Right lobe of liver (tissue), 4 donors: Measurements from ENCODE around the gene PSMB7.

Experiments
- POLR2A ChIP-seq: fragments of 450-650 bp; IDR thresholded peaks from one replicate; pipeline ENCODE4 v1.6.1; 2017; ENCODE audit warnings: antibody characterized with exemption, mild to moderate bottlenecking
- TF ChIP-seq, protein P1 (sequence below), 4 donors: fragments of 200-600 bp in 3 of 4; fragments of 450-650 bp in 1 of 4; IDR thresholded peaks; one replicate each; pipeline versions ENCODE4 v1.5.1 to v1.8.0; 2016 to 2022; ENCODE audit warnings: antibody characterized with exemption in 4 of 4, mild to moderate bottlenecking in 2 of 4
- donor health status: DM: no; HTN: no; CAD: no.
- donor health status: DM: no; HTN: no; CAD: no.
- donor health status: DM: no; HTN: yes; CAD: no.

- TF ChIP-seq, protein P1, sequence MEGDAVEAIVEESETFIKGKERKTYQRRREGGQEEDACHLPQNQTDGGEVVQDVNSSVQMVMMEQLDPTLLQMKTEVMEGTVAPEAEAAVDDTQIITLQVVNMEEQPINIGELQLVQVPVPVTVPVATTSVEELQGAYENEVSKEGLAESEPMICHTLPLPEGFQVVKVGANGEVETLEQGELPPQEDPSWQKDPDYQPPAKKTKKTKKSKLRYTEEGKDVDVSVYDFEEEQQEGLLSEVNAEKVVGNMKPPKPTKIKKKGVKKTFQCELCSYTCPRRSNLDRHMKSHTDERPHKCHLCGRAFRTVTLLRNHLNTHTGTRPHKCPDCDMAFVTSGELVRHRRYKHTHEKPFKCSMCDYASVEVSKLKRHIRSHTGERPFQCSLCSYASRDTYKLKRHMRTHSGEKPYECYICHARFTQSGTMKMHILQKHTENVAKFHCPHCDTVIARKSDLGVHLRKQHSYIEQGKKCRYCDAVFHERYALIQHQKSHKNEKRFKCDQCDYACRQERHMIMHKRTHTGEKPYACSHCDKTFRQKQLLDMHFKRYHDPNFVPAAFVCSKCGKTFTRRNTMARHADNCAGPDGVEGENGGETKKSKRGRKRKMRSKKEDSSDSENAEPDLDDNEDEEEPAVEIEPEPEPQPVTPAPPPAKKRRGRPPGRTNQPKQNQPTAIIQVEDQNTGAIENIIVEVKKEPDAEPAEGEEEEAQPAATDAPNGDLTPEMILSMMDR (IDR thresholded peaks at IDR 0.05): no peak
- no peak for TF ChIP-seq POLR2A
Measured at GRCh38 chr9:124444166-124444565, 28.9 kb upstream of the PSMB7 start.
